ENCODE data around the gene FRS3.

The FRS3 gene

DNA sequence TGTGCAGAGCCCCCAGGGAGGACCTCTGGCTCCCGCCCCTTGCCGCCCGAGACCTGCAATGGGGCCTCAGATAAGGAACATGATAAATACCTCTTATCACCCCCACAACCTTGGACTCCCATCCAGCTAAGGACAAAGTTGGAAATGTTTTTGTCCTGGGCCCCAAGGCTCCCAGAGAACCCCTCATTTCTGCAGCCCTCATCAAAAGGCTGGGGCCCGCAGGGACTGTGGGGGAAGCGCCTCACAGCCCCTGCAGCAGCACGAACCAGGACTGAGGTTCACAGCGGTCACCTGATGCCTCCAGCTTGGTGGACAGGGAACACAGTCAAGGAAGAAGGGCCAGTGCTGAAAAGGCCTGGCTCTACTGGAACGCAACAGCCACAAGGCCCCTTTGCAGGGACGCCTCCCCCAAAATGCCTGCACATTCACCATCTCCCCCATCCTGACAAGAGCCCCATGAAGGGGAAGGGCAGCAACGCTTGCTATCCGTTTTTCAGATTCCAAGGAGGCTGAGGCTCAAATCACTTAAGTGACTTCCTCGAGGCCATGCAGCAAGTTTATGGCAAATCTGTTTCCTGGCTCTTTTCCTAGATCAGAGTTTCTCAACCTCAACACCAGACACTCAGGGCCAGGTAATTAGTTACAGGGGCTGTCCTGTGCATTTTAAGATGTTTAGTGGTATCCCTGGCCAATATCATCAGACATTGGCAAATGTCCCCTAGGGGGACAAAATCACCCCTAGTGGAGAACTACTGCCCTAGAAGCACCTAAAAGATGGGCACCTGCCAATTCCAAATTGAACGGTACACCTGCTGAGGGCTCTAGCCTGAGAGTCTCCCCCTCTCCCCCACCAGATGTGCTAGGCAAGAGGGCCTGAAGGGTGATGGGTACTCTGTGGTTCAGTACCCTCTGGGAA, 54.9 kb downstream of the FRS3 start:
- DNase-seq: no peak

DNA sequence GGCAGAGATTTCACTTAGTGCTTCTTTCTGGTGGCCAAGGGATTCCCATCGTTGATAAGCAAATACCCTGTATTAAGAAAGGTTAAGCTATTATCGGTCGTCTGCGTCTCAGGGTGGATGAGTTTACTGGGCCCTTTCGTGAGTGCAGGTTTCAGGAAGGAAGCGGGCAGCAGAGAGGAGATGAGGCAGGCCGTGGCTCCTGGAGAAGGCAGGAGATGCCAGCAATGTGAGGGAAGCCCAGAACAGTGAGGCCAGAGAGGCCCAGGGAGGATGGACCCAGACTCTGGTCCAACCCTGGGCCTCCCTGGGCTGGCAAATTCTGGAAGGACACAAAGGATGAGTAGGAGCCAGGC, 55.5 kb downstream of the FRS3 start:
- no peak for DNase-seq

GRCh38 chr6:41723530-41724227, 56.0 kb downstream of the FRS3 start:
- no peak for DNase-seq

DNA sequence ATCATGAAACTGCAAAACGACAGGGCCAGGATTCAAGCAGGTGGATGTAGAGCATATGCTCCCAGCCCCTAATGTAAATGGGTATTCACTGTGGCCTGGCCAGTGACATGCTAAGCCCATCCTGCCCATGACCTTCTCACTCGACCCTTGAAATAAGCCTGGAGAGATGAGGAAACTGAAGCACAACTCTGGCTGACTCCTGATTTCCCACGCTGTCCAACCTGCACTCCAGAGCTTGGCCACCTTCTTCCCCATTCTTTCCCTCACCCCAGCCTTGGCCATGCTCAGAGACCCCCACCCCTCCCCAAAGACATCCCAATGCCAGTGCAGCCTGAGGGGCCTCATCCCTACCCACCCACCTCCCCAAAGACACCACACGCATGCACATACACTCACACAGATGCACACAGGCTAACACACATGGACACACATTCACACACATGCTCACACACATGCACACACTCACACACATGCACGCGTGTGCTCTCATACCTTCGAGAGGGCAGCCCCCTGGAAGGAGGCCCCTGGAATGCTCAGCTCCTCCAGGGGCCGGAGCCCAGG, 56.7 kb downstream of the FRS3 start:
- DNase-seq: no peak

GRCh38 chr6:41721414-41721813, 58.3 kb downstream of the FRS3 start:
- no peak for DNase-seq

GRCh38 chr6:41720783-41721182, 58.9 kb downstream of the FRS3 start:
- no peak for DNase-seq

DNA sequence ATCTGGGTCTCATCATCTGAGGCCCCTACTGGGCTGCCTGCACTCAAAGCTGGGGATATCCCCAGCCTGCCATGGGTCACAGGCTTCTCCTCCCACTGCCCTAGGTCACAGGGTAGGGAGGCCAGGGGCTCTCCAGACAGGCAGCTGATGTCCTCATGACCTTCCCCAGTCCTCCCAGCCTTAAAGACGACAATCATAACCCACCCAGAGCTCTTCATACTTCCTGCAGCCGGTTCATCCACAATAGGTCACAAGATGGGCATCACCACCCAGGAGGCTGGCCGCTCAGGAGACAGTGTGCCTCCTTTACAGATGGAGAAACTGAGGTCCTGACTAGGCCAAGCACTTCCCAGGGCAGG, 59.5 kb downstream of the FRS3 start:
- no peak for DNase-seq
